Stimulated activated naive B cell treated with anti-CD40 and anti-IgM and Interleukin-4, amounts not matched to agents 10 μg/mL and 1 μg/mL and 100 μg/mL, for 72 hours (primary cell): ENCODE measurements around the gene CLOCK.

ENCODE experiments used
- ATAC-seq, 2 donors: fragments of 150-1000 bp; cut with Tn5 transposase; replicated peaks; 2 replicates each; pipeline ENCODE4 v1.10.0; 2021; ENCODE audit warnings: moderate library complexity in 1 of 2
- DNase-seq: peaks from one replicate; pipeline ENCODE4 v3.0.0; 2021
- H3K27ac Mint-ChIP-seq: one replicate; pipeline ENCODE4 v1.8.0; 2022; ENCODE audit warnings: mild to moderate bottlenecking, mixed read lengths
- H3K27me3 Mint-ChIP-seq, 2 donors: one replicate each; pipeline ENCODE4 v1.8.0; 2022; ENCODE audit warnings: mixed read lengths in 2 of 2
- H3K36me3 Mint-ChIP-seq, 2 donors: one replicate each; pipeline ENCODE4 v1.8.0; 2022; ENCODE audit warnings: mixed read lengths in 2 of 2, mild to moderate bottlenecking in 1 of 2
- H3K4me1 Mint-ChIP-seq, 2 donors: one replicate each; pipeline ENCODE4 v1.8.0; 2022; ENCODE audit warnings: mixed read lengths in 2 of 2, mild to moderate bottlenecking in 1 of 2
- H3K4me3 Mint-ChIP-seq, 2 donors: one replicate each; pipeline ENCODE4 v1.8.0; 2022; ENCODE audit warnings: mild to moderate bottlenecking in 2 of 2, mixed read lengths in 2 of 2, moderate library complexity in 1 of 2
- H3K9me3 Mint-ChIP-seq, 2 donors: one replicate each; pipeline ENCODE4 v1.8.0; 2022; ENCODE audit warnings: mixed read lengths in 2 of 2, mild to moderate bottlenecking in 1 of 2

Gene CLOCK

GRCh38 chr4:55442541-55442940 is 104.2 kb downstream of the CLOCK start:
- no peaks in the 10 kb centered on the region for H3K27me3 Mint-ChIP-seq
- no peak overlapping the region for H3K27ac Mint-ChIP-seq
- H3K4me3 Mint-ChIP-seq = no peak overlapping the region
- H3K4me1 Mint-ChIP-seq = peaks cover 0 to 4% of the 10 kb centered on the region in 2 donors
- H3K9me3 Mint-ChIP-seq = no peaks in the 10 kb centered on the region
- DNase-seq (no peak), ATAC-seq (no peak)
- H3K36me3 Mint-ChIP-seq = peaks cover 21 to 44% of the 10 kb centered on the region in 2 donors

- H3K27me3 Mint-ChIP-seq = no peaks in the 10 kb centered on the region
- H3K4me3 Mint-ChIP-seq = no peak overlapping the region
- H3K4me1 Mint-ChIP-seq = peaks cover 0 to 4% of the 10 kb centered on the region in 2 donors
- no peak for DNase-seq
- H3K27ac Mint-ChIP-seq = no peak overlapping the region
- H3K36me3 Mint-ChIP-seq = peaks cover 21 to 38% of the 10 kb centered on the region in 2 donors
- no peaks in the 10 kb centered on the region for H3K9me3 Mint-ChIP-seq
- no peak for ATAC-seq
Observed at GRCh38 chr4:55440786-55441185, 105.9 kb downstream of the CLOCK start.

- H3K4me1 Mint-ChIP-seq = peaks cover 7 to 11% of the 10 kb centered on the region in 2 donors
- no peak for ATAC-seq
- no peaks in the 10 kb centered on the region for H3K27me3 Mint-ChIP-seq
- no peak for DNase-seq
- no peak overlapping the region for H3K4me3 Mint-ChIP-seq
- peaks cover 32 to 45% of the 10 kb centered on the region in 2 donors for H3K36me3 Mint-ChIP-seq
- H3K9me3 Mint-ChIP-seq = no peaks in the 10 kb centered on the region
- H3K27ac Mint-ChIP-seq = no peak overlapping the region
Observed at GRCh38 chr4:55439023-55439422, 107.7 kb downstream of the CLOCK start.

- H3K4me1 Mint-ChIP-seq = peaks cover 7 to 11% of the 10 kb centered on the region in 2 donors
- no peak for DNase-seq
Observed at GRCh38 chr4:55438314-55438713, 108.4 kb downstream of the CLOCK start.

GRCh38 chr4:55437823-55438222 is 108.9 kb downstream of the CLOCK start:
- Mint-ChIP-seq H3K4me3 (no peak overlapping the region), H3K9me3 (no peaks in the 10 kb centered on the region), H3K27me3 (no peaks in the 10 kb centered on the region), H3K36me3 (peaks cover 32 to 48% of the 10 kb centered on the region in 2 donors), H3K4me1 (peaks cover 7 to 11% of the 10 kb centered on the region in 2 donors), H3K27ac (no peak overlapping the region)
- no peak for ATAC-seq
- no peak for DNase-seq

More at GRCh38 chr4:55438314-55438713, 108.4 kb downstream of the CLOCK start:
- no peak for ATAC-seq
- Mint-ChIP-seq H3K36me3 (peaks cover 32 to 45% of the 10 kb centered on the region in 2 donors), H3K9me3 (no peaks in the 10 kb centered on the region), H3K27me3 (no peaks in the 10 kb centered on the region), H3K27ac (no peak overlapping the region), H3K4me3 (no peak overlapping the region)

GRCh38 chr4:55437356-55437796 is 109.3 kb downstream of the CLOCK start:
- DNase-seq (no peak), ATAC-seq (no peak)
- Mint-ChIP-seq H3K4me1 (peaks cover 7 to 11% of the 10 kb centered on the region in 2 donors), H3K4me3 (no peak overlapping the region), H3K9me3 (no peaks in the 10 kb centered on the region), H3K27ac (no peak overlapping the region), H3K36me3 (peaks cover 32 to 49% of the 10 kb centered on the region in 2 donors), H3K27me3 (no peaks in the 10 kb centered on the region)

- Mint-ChIP-seq H3K4me1 (peaks cover 7 to 8% of the 10 kb centered on the region in 2 donors), H3K4me3 (peak overlapping the region in 1 of 2 donors; percentile 4), H3K36me3 (peaks cover 27 to 43% of the 10 kb centered on the region in 2 donors), H3K27ac (peak overlapping the region; percentile 25), H3K9me3 (no peaks in the 10 kb centered on the region), H3K27me3 (no peaks in the 10 kb centered on the region)
- ATAC-seq (peak; percentile 90 to 97), DNase-seq (peak; percentile 17)
Observed at GRCh38 chr4:55435141-55435841, 111.4 kb downstream of the CLOCK start.

GRCh38 chr4:55431710-55432336 is 114.9 kb downstream of the CLOCK start:
- H3K27ac Mint-ChIP-seq = peak overlapping the region; percentile 66
- no peak for ATAC-seq

DNA sequence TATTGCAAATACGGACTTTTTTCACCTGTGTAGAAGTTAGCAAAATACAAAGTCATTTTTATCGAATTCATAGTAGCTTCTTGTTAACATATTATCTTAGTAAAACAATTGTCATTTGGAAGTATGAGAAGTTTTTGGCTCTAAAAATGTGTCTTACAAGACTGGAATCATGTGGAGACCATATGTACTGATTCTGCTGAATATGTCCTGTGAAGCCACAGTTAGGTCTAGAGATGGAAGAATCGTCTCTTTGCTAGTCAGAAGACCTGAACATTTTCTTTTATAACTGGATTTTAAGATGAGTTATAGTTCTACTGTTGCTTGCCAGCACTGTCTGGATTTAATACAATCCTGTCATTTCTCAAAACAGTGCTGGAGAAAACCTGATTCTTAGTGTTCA is 121.9 kb downstream of the CLOCK start:
- ATAC-seq (no peak), DNase-seq (no peak)
- Mint-ChIP-seq H3K36me3 (peaks cover 16 to 44% of the 10 kb centered on the region in 2 donors), H3K27ac (no peak overlapping the region), H3K27me3 (no peaks in the 10 kb centered on the region), H3K9me3 (no peaks in the 10 kb centered on the region), H3K4me1 (peaks cover 6 to 11% of the 10 kb centered on the region in 2 donors), H3K4me3 (no peak overlapping the region)

More at GRCh38 chr4:55431710-55432336, 114.9 kb downstream of the CLOCK start:
- H3K4me3 Mint-ChIP-seq = no peak overlapping the region
- H3K36me3 Mint-ChIP-seq = peaks cover 14 to 23% of the 10 kb centered on the region in 2 donors
- DNase-seq = no peak
- H3K4me1 Mint-ChIP-seq = peaks cover 7 to 8% of the 10 kb centered on the region in 2 donors
- no peaks in the 10 kb centered on the region for H3K9me3 Mint-ChIP-seq
- no peaks in the 10 kb centered on the region for H3K27me3 Mint-ChIP-seq

DNA sequence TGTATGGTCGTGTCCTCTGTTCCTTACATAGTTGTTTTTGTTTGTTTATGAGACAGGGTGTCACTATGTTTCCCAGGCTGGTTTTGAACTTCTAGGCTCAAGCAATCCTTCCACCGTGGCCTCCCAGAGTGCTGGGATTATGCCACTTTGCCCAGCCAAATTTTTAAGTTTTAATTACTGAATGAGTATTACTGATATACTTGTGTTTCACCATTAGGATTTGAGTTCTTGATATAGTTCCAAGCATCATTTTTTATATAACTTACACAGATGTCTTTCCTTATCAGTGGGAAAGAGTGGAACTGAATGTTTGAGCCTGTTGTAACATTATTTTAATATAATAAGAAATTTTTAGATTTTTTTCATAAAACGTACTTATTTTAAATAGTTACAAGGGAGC is 130.5 kb downstream of the CLOCK start:
- Mint-ChIP-seq H3K36me3 (peaks cover 10 to 25% of the 10 kb centered on the region in 2 donors), H3K27me3 (no peaks in the 10 kb centered on the region), H3K9me3 (no peaks in the 10 kb centered on the region), H3K27ac (no peak overlapping the region), H3K4me3 (no peak overlapping the region), H3K4me1 (peaks cover 2 to 5% of the 10 kb centered on the region in 2 donors)
- ATAC-seq = no peak
- no peak for DNase-seq

- Mint-ChIP-seq H3K9me3 (no peaks in the 10 kb centered on the region), H3K4me1 (peaks cover 14 to 25% of the 10 kb centered on the region in 2 donors), H3K4me3 (no peak overlapping the region), H3K27me3 (no peaks in the 10 kb centered on the region), H3K27ac (no peak overlapping the region), H3K36me3 (peaks cover 12 to 15% of the 10 kb centered on the region in 2 donors)
- ATAC-seq = no peak
- no peak for DNase-seq
Observed at GRCh38 chr4:55411621-55412020, 135.1 kb downstream of the CLOCK start.

DNA sequence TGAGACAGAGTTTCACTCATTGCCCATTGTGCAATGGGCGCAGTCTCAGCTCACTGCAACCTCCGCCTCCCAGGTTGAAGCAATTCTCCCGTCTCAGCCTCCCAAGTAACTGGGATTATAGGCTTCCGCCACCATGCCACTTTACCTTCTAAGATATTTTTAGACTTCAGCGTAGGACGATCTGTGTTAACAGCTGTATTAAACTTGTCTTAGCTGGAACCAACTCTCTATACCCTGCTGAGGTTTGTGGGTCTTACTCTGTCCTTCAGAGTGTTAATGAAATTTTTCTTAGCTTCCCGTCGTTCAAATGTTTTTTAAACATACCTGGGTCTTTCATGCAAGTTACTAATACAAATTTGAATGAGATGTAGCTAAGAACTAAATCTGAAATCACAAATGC is 136.3 kb downstream of the CLOCK start:
- ATAC-seq (no peak), DNase-seq (no peak)
- no peak overlapping the region for H3K4me3 Mint-ChIP-seq
- no peaks in the 10 kb centered on the region for H3K27me3 Mint-ChIP-seq
- H3K36me3 Mint-ChIP-seq = peaks cover 19 to 24% of the 10 kb centered on the region in 2 donors
- no peak overlapping the region for H3K27ac Mint-ChIP-seq
- no peaks in the 10 kb centered on the region for H3K9me3 Mint-ChIP-seq
- peaks cover 23 to 34% of the 10 kb centered on the region in 2 donors for H3K4me1 Mint-ChIP-seq

DNA sequence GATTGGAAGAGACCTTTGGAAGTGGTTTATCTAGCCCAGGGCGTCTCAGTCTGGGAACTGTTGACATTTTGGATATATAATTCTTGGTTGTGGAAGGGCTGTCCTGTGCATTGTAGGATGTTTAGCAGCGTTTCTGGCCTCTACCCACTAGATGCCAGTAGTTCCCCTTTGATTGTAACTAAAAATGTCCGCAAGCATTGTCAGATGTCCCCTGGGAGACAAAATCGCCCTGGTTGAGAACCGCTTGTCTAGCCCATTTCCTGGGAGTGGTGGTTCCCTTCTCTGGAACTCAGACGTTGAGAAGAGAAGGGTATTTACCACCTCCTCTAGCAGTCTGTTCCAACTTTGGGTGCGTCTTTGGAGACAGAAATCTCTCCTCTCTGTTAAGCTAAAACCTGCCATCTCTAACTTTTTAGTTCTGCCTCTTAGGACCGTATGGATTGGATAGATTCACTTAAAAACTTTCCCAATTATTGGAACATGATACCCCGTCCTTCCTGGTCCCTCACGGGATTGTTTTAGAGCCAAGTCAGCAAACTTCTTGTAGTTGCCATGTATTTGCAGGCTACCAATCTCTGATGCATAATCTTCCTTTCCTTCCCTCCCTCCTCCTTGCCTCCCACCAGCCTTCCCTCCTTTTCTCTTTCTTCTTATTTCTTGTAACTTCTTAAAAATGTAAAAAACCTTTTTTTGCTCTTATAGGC is 137.1 kb downstream of the CLOCK start:
- Mint-ChIP-seq H3K9me3 (no peaks in the 10 kb centered on the region), H3K4me3 (peak overlapping the region; percentile 19 to 48), H3K27ac (peak overlapping the region; percentile 21), H3K4me1 (peaks cover 23 to 35% of the 10 kb centered on the region in 2 donors), H3K27me3 (no peaks in the 10 kb centered on the region), H3K36me3 (peaks cover 23 to 25% of the 10 kb centered on the region in 2 donors)
- ATAC-seq (peak; percentile 94 to 97), DNase-seq (peak; percentile 58)

DNA sequence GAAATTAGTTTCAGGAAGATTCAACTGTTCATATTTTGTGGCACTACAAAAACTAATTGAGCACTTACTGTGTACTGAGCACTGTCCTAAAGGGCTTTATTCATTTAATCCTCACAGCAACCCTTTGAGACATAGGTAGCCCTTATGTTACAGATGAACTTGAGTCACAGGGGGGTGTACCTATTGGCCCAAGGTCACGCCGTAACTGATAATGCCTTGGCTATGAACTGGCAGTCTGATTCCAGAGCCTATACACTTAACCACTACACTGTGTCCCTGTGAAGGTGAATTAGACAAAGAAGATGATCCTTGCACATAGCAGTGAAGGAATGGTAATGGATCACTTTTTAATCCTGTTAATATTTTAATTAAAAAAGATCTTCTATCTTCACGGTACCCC is 138.9 kb downstream of the CLOCK start:
- Mint-ChIP-seq H3K36me3 (peaks cover 30 to 37% of the 10 kb centered on the region in 2 donors), H3K4me3 (no peak overlapping the region), H3K27ac (no peak overlapping the region), H3K4me1 (peaks cover 28 to 42% of the 10 kb centered on the region in 2 donors), H3K27me3 (no peaks in the 10 kb centered on the region), H3K9me3 (no peaks in the 10 kb centered on the region)
- ATAC-seq (no peak), DNase-seq (no peak)
